HG03066 (cell line): Measurements from ENCODE around the gene STX1A.
"Not testable (repeated sequence)": the region's sequence is repeated elsewhere in the genome, so short reads cannot be mapped to it uniquely, and the experiment has no call there.

ENCODE experiments used
- ATAC-seq: cut with Tn5 transposase; IDR thresholded peaks from one replicate; pipeline ENCODE4 v1.9.1; 2021; ENCODE audit warnings: low read depth; ENCODE audit not compliant: unreplicated experiment

The STX1A gene

DNA sequence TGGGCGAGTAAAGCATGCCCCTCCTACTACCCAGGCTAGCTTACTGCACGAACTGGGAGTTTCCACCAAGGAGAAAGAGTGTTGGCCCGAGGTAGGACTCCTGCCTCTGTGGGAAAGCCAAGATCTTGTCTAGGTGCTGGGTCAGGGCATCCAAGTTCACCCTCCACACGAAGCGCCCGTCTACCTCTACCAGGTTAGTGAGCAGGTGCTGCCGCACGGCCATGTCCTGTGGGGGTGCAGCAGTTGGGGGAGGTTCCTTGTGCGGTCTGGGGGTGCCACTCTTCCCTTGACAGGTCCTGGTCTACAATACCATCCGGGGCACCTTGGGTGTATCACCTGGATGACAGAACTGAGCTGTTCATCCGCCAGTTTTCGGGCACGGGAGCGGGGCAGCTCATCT, 17.4 kb upstream of the STX1A start:
- ATAC-seq = no peak

GRCh38 chr7:73735528-73735905, 16.0 kb upstream of the STX1A start:
- ATAC-seq = no peak

DNA sequence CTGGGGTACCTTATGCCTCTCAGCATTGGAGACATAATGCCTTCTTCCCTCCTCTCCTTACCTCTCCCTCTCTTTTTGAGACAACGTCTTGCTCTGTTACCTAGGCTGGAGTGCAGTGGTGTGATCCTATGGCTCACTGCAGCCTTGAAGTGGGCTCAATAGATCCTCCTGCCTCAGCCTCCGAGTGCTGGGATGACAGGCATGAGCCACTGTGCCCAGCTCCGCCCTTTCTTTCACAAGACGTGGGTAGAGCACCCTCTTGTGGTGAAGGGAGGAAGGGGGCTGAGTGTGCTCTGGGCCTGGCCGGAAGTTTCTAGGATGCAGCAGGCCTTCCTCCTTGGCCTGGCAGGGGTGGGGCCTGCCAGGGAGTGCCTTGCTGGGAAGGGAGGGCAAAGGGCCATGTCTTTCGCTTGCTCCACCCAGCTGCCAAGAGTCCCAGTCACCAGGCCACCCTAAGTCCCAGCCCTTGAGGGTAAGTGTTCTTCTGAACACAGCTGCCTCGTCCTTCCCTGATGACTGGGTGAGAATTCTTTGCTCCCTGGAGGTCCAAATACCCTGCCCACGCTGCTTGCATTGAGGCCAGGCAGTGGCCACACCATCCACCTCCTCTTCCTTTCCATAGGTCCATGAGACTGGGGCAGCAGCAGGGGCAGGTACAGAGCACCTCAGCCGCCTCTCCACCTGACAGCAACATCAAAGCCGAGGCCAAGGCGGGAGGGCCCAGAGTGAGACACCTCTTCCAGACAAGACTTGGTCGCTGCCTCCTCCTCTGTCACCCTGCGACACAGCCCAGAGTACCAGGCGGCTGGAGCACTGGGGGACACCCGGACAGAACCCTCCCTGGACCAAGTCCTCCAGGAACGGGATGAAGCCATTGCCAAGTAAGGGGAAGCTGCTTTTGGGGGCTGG, 15.4 kb upstream of the STX1A start:
- ATAC-seq = peak; percentile 49

DNA sequence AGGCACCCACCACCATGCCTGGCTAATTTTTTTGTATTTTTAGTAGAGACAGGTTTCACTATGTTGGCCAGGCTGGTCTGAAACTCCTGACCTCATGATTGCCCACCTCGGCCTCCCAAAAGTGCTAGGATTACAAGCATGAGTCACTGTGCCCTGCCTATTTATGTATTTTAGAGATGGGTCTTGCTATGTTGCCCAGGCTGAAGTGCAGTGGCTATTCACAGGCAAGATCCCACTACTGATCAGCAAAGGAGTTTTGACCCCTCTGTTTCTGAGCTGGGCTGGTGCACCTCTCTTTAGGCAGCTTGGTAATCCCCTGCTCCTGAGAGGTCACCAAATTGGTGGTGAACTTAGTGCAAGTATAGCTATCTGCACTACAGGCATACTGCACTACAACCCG, 12.9 kb upstream of the STX1A start:
- ATAC-seq = no peak

DNA sequence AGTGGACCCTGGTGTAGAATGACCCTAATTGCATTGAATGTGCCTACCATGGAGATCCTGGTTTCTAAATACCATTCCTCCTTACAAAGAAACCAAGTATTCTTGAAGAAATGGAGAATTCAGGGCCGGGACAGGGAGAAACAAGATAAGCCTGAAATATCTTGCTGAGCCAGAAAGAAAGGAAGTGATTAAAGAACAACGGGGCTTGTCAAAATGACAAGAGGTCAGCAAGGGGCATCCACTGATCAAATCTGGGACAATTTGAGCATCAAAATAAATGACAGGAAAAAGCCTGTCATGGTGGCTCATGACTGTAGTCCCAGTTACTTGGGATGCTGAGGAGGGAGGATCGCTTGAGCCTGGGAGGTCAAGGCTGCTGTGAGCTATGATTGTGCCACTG, 11.0 kb upstream of the STX1A start:
- no peak for ATAC-seq

DNA sequence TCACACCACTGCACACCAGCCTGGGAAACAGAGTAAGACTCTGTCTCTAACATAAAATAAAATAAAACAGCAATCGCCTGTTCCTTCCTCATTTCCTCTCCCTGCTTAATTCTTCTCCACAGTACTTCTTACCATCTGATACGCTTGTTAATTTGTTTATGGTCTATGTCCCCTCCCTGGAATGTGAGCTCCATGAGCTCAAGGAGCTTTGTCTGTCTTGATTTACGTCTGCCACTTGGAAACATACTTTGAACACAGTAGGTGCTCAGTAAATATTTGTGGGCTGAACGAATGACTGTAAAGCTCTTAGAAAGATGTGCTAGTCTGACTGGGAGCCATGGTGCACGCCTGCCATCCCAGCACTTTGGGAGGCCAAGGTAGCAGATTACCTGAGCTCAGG, 9.1 kb upstream of the STX1A start:
- ATAC-seq = no peak

- ATAC-seq = no peak
Observed at GRCh38 chr7:73727952-73728351, 8.5 kb upstream of the STX1A start.

GRCh38 chr7:73726083-73726466, 6.6 kb upstream of the STX1A start:
- no peak for ATAC-seq

GRCh38 chr7:73723813-73724212, 4.3 kb upstream of the STX1A start:
- no peak for ATAC-seq

DNA sequence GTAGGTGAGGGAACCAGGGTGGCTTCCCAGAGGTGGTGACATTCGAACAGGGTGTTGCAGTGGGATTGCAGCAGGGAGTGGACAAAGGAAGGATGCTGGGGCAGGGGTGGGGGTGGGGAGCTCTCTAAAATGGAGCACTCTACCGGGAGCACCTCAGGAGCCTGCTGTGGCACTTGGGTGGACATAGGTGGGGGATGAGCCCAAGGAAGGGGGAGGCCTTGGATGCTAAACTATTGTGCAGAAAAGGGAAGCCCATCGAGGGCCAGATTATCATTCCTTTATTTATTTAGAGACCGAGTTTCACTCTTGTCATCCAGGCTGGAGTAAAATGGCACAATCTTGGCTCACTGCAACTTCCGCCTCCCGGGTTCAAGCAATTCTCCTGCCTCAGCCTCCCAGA, 3.3 kb upstream of the STX1A start:
- ATAC-seq = no peak

- ATAC-seq = not testable (repeated sequence)
Observed at GRCh38 chr7:73722182-73722581, 2.7 kb upstream of the STX1A start.

- ATAC-seq = no peak
Observed at GRCh38 chr7:73721377-73721817, 1.9 kb upstream of the STX1A start.

DNA sequence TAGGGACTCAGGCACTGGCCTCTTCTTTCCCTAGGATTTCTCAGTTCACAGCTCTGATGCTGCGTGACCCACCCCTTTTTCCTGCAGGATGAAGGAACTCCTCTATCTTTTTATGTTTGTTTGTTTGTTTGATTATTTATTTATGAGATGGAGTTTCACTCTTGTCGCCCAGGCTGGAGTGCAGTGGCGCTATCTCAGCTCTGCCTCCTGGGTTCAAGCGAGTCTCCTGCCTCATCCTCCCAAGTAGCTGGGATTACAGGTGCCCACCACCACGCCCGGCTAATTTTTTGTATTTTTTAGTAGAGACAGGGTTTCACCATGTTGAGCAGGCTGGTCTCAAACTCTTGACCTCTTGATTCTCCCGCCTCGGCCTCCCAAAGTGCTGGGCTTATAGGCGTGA, 974 bp upstream of the STX1A start:
- ATAC-seq = not testable (repeated sequence)

- no peak for ATAC-seq
Observed at GRCh38 chr7:73719806-73720169, 319 bp upstream of the STX1A start.

GRCh38 chr7:73718438-73718881, 1.0 kb downstream of the STX1A start:
- no peak for ATAC-seq

- no peak for ATAC-seq
Observed at GRCh38 chr7:73717991-73718405, 1.5 kb downstream of the STX1A start.

GRCh38 chr7:73717025-73717807, 2.3 kb downstream of the STX1A start:
- ATAC-seq = no peak

DNA sequence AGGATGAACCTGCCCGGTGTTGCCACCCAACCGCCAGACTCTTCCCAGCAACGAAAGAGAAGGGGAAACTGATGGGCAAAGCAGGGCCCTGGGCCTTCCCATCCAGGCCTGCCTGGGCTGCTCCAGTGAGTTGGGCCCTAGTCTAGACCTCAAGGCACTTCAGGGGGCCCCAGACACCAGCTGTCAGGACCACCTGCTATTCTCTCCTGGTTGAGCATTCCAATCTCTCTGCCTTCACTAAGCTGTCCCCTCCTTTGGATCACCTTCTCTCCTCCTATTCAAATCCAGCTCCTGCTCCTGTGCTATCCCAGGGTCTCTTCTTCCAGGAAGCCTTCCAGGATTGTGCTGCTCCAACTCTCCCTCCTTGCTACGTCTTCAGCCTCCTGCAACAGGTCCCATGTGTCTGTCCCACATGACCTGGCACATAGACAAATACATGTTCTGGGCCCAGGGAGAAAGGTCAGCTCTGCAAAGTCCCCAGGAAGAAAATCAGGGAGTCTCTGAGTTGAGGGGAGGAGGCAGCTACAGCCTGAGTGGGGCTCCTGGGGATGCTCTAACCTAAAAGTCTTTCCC, 3.1 kb downstream of the STX1A start:
- no peak for ATAC-seq

DNA sequence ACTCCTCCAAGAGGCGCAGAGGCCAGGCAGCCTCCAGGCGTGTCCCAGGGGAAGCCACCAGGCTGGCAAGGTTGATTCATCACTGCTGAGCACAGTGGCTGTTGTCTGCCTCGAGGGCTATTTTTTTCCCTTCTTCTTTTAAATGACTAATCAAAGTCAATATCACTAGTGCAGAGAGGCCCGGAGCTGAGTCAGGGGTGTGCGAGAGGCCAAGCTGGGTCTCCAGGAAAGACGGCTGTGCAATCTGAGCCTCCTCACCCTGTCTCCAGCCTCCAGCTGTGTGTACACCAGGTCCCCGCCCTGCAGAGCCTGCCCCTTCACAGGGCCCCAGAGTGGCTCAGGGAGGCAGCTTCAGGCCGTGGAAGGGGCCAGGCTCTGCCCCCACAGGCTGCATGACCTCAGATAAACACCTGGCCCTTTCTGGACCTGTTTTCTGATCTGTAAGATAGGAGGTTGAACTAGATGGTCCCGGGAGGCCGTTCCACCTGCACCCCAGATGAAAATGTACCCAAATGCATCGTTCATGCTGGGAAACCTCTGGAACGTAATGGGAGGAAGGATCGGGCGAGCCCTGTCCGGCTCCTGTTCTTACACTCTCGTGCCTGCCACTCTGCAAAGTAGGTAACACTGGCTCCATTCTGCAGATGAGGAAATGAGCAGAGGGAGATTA, 3.7 kb downstream of the STX1A start:
- ATAC-seq = no peak

DNA sequence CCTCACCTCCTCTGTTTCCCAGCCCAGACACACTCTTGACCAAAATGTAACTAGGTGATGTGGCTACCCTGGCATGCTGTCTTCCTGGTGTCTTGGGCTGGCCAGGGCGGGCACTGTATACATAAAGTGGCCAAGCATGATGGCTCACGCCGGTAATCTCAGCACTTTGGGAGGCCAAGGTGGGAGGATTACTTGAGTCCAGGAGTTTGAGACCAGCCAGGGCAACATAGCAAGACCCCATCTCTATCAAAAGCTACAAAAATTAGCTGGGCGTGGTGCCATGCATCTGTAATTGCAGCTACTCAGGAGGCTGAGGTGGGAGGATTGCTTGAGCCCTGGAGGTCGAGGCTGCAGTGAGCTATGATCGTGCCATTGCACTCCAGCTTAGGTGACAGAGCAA, 6.2 kb downstream of the STX1A start:
- ATAC-seq = not testable (repeated sequence)

GRCh38 chr7:73712773-73713172, 6.7 kb downstream of the STX1A start:
- no peak for ATAC-seq
